ENCODE measurements around the gene RCC1. TPM values are rescaled to one million over a fixed set of nuclear protein-coding genes. Genes with fewer than 3 reads are reported as not detected.

The RCC1 gene
- total and polyA plus RNA-seq, 4 donors: 2.2 to 21.8 (median 18.5) TPM

- H3K36me3 ChIP-seq (ENCODE audit: control insufficient read depth in 4 of 4, insufficient read depth in 3 of 4, low read depth in 1 of 4, low read length in 3 of 4): peaks cover 0 to 12% (median 5%) of the 10 kb centered on the region in 4 donors
- TF ChIP-seq ZBTB33 (IDR thresholded peaks at IDR 0.05) (no peak), REST (IDR thresholded peaks at IDR 0.05) (no peak), ATF3 (IDR thresholded peaks at IDR 0.05) (no peak), FOXA1 (IDR thresholded peaks at IDR 0.05) (no peak), SP1 (IDR thresholded peaks at IDR 0.05) (no peak), NR2F2 (IDR thresholded peaks at IDR 0.05) (no peak), HNF4G (IDR thresholded peaks at IDR 0.05) (no peak), TAF1 (conservative IDR thresholded peaks at IDR 0.05) (no peak), EGR1 (IDR thresholded peaks at IDR 0.05; ENCODE audit: low read depth in 2 of 2) (no peak), FOXA2 (IDR thresholded peaks at IDR 0.05) (no peak), GABPA (IDR thresholded peaks at IDR 0.05 in 1 of 2, conservative IDR thresholded peaks at IDR 0.05 in 1 of 2) (no peak), RXRA (IDR thresholded peaks at IDR 0.05) (no peak), MAX (IDR thresholded peaks at IDR 0.05) (no peak), YY1 (IDR thresholded peaks at IDR 0.05) (no peak), CTCF (IDR thresholded peaks at IDR 0.05; ENCODE audit: low read depth, low read length, missing input control) (no peak), HNF4A (conservative IDR thresholded peaks at IDR 0.05) (no peak), RAD21 (IDR thresholded peaks at IDR 0.05) (no peak), JUND (IDR thresholded peaks at IDR 0.05) (no peak)
- WGBS: 88% methylated on average over 1 of the region's 1 CpG
- no peaks in the 10 kb centered on the region for H3K4me1 ChIP-seq (ENCODE audit: control insufficient read depth in 4 of 4, insufficient read depth in 4 of 4, low read length in 3 of 4)
- H3K4me3 ChIP-seq (ENCODE audit: low read depth in 1 of 3, low read length in 3 of 3): no peak overlapping the region
- no peaks in the 10 kb centered on the region for H3K9me3 ChIP-seq (ENCODE audit: control insufficient read depth in 4 of 4, low read length in 3 of 4)
- no peak overlapping the region for H3K9ac ChIP-seq (ENCODE audit: low read depth in 1 of 2, low read length in 2 of 2)
- no peak overlapping the region for H3K27ac ChIP-seq (ENCODE audit: low read depth in 1 of 2, low read length in 2 of 2)
- no peak for DNase-seq (ENCODE audit: low spot score)
- no peaks in the 10 kb centered on the region for H3K27me3 ChIP-seq (ENCODE audit: control insufficient read depth in 4 of 4, insufficient read depth in 4 of 4, low read length in 3 of 4)
Measured at GRCh38 chr1:28457678-28458077, 48.2 kb upstream of the RCC1 start.

All from liver (tissue), 9 donors.